HEK293T (cell line): ENCODE measurements around the gene KCNQ1OT1.

Source experiments
- CTCF ChIA-PET: fragments of 350-600 bp; formaldehyde crosslinking; extraction: SDS; loops from one replicate; lab custom pipeline; 2021; ENCODE audit warnings: antibody characterized with exemption, inconsistent platforms; lab: Yijun Ruan, JAX
- POLR2A ChIA-PET: fragments of 350-600 bp; formaldehyde crosslinking; extraction: SDS; loops from one replicate; lab custom pipeline; 2020; ENCODE audit warnings: antibody characterized with exemption, inconsistent platforms; lab: Yijun Ruan, JAX
- DNase-seq: peaks from one replicate; pipeline ENCODE4 v3.0.0; 2012; ENCODE audit warnings: mixed read lengths; ENCODE audit errors: extremely low spot score
- ARNT ChIP-seq: fragments of 450-650 bp; IDR thresholded peaks from 2 replicates; pipeline ENCODE4 v1.6.1; 2017; ENCODE audit warnings: mild to moderate bottlenecking
- BHLHE40 ChIP-seq: fragments of 450-650 bp; IDR thresholded peaks from 2 replicates; pipeline ENCODE4 v1.6.1; 2016; ENCODE audit warnings: mild to moderate bottlenecking, moderate library complexity, borderline replicate concordance
- CTBP1 ChIP-seq: fragments of 450-650 bp; IDR thresholded peaks from 2 replicates; pipeline ENCODE4 v1.6.1; 2016; ENCODE audit warnings: borderline replicate concordance
- ELF4 ChIP-seq: fragments of 450-650 bp; IDR thresholded peaks from 2 replicates; pipeline ENCODE4 v1.6.1; 2017; ENCODE audit warnings: antibody characterized with exemption
- FOXA1 ChIP-seq: fragments of 450-650 bp; IDR thresholded peaks from 2 replicates; pipeline ENCODE4 v1.6.1; 2016; ENCODE audit warnings: mild to moderate bottlenecking
- FOXK2 ChIP-seq: fragments of 450-650 bp; IDR thresholded peaks from 2 replicates; pipeline ENCODE4 v1.6.1; 2016; ENCODE audit warnings: mild to moderate bottlenecking
- FOXM1 ChIP-seq: fragments of 450-650 bp; IDR thresholded peaks from 2 replicates; pipeline ENCODE4 v1.6.1; 2017; ENCODE audit warnings: mild to moderate bottlenecking, borderline replicate concordance
- HDGF ChIP-seq: fragments of 450-650 bp; IDR thresholded peaks from 2 replicates; pipeline ENCODE4 v1.6.1; 2017; ENCODE audit warnings: antibody characterized with exemption, borderline replicate concordance
- L3MBTL2 ChIP-seq: fragments of 450-650 bp; conservative IDR thresholded peaks from 2 replicates; pipeline ENCODE4 v1.6.1; 2016; ENCODE audit warnings: mild to moderate bottlenecking
- LEF1 ChIP-seq: fragments of 450-650 bp; IDR thresholded peaks from 2 replicates; pipeline ENCODE4 v1.6.1; 2017; ENCODE audit warnings: mild to moderate bottlenecking, borderline replicate concordance
- NFRKB ChIP-seq: fragments of 450-650 bp; IDR thresholded peaks from 2 replicates; pipeline ENCODE4 v1.6.1; 2016; ENCODE audit warnings: mild to moderate bottlenecking, moderate library complexity
- SP1 ChIP-seq: fragments of 450-650 bp; IDR thresholded peaks from 2 replicates; pipeline ENCODE4 v1.6.1; 2017
- SUZ12 ChIP-seq: fragments of 450-650 bp; IDR thresholded peaks from 2 replicates; pipeline ENCODE4 v1.6.1; 2016; ENCODE audit warnings: mild to moderate bottlenecking
- TARDBP ChIP-seq: fragments of 450-650 bp; IDR thresholded peaks from 2 replicates; pipeline ENCODE4 v1.6.1; 2016
- ZNF384 ChIP-seq: fragments of 450-650 bp; IDR thresholded peaks from 2 replicates; pipeline ENCODE4 v1.6.1; 2016
- TF ChIP-seq, protein P1 (sequence below): fragments of 450-650 bp; IDR thresholded peaks from 2 replicates; pipeline ENCODE4 v1.6.1; 2016

The KCNQ1OT1 gene

DNA sequence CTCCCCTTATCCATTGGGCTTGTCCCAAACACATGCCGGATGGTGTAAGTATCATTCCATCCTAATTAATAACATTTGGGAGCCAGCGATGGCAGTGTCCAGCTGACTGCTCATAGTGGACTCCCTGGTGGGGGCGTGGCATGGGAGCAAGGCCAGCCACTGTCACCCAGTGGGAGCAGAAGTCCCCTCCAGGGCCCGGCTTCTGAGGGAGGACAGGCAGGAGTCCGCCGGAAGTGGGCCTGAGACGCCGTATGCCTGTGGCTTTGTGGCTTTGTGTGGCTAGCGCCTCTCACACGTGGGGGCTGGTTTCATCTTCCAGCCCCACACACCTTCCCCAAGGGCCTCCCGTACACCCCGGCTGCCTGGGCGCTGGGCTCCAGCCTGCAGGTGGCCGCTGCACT, 130.5 kb downstream of the KCNQ1OT1 start:
- DNase-seq, result no peak
- CTCF ChIA-PET, result no interaction called here
- POLR2A ChIA-PET, result no interaction called here

DNA sequence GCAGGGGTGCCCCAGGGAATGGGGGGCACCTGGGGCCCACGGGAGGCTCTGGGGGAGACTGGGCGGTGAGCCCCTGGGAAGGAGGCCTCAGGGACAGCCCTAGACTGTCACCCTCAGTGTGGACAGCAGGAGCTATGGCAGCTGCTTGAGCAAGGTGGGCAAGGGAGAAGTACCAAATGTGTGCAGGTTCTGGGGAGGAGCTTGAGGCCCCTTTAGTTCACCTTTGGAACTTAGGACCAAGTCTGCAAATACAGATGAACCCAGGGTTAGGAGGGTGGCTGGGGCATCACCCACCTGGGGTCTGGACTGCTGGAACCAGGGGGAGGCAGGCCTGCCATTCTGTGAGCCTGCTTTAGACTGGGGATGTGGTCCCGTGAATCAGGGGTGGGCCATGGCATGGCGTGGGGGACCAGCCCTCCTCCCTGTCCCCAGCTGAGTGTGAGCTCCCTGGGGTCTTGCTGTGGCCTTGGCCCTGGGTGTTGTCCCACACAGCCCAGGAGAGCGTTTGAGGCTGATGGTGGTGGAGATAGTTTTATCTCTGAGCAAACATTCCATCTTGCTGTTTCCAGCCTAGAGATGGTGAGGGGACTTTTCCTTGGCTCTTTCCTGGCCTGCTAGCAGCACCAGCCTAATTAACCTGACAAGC, 132.6 kb downstream of the KCNQ1OT1 start:
- ChIA-PET POLR2A (no interaction called here), CTCF (no interaction called here)
- TF ChIP-seq FOXM1 (no peak), SUZ12 (no peak), L3MBTL2 (no peak), FOXA1 (no peak), NFRKB (no peak)
- TF ChIP-seq, protein P1, sequence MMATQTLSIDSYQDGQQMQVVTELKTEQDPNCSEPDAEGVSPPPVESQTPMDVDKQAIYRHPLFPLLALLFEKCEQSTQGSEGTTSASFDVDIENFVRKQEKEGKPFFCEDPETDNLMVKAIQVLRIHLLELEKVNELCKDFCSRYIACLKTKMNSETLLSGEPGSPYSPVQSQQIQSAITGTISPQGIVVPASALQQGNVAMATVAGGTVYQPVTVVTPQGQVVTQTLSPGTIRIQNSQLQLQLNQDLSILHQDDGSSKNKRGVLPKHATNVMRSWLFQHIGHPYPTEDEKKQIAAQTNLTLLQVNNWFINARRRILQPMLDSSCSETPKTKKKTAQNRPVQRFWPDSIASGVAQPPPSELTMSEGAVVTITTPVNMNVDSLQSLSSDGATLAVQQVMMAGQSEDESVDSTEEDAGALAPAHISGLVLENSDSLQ, result no peak
- no peak for DNase-seq

More for the DNA sequence above, 130.5 kb downstream of the KCNQ1OT1 start:
- TF ChIP-seq, protein P1, result no peak
- TF ChIP-seq SUZ12, result no peak
- TF ChIP-seq FOXA1, result no peak
- TF ChIP-seq NFRKB, result no peak
- no peak for TF ChIP-seq HDGF
- no peak for TF ChIP-seq CTBP1
- no peak for TF ChIP-seq L3MBTL2
- TF ChIP-seq SP1, result no peak
- no peak for TF ChIP-seq ELF4

DNA sequence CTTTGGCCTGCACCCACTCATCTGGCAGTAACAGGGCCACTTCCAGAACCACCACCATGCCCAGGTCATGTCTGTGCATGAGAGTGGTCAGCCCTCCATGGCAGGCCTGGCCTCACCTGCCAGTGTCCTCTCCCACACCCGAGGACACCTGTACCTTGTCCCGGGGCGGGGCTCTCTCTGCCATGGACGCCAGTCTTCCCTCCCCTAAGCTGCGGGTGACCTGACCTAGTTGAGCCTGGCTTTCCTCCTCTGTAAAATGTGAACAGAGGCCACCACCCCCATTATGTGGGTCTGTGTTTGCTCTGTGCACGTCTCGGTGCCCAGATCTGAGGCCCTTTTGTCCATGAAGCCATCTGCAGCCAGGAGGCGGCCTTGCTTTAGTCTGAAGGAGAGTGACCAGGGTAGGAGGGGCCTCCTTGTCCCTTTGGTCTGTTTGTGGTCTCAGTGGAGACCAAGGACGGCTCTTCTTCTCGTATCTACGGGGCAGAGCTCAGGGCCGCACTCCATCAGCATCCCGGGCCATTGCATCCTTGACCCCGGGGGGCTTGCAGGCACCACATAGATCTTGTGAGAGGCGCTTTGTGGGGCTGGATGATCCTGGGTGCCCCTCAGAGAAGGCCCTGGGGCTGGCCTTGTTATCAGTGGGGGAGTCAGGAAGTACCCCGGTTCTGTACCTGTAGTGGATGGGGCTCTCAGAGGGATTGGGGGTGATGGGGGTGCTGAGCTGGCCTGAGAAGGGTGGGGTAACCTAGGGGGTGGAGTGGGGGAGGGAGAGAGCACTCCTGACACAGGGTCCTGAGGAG, 133.4 kb downstream of the KCNQ1OT1 start:
- no peak for TF ChIP-seq SUZ12
- no peak for TF ChIP-seq CTBP1
- TF ChIP-seq FOXA1, result no peak
- no peak for TF ChIP-seq ELF4
- TF ChIP-seq HDGF, result no peak
- TF ChIP-seq BHLHE40, result no peak
- TF ChIP-seq FOXM1, result no peak
- no peak for TF ChIP-seq L3MBTL2
- TF ChIP-seq TARDBP, result no peak
- TF ChIP-seq NFRKB, result no peak
- TF ChIP-seq, protein P1, result no peak
- TF ChIP-seq FOXK2, result no peak
- no peak for TF ChIP-seq ARNT
- no peak for TF ChIP-seq ZNF384
- TF ChIP-seq LEF1, result no peak
- ChIA-PET CTCF (no interaction called here), POLR2A (no interaction called here)
- no peak for DNase-seq

DNA sequence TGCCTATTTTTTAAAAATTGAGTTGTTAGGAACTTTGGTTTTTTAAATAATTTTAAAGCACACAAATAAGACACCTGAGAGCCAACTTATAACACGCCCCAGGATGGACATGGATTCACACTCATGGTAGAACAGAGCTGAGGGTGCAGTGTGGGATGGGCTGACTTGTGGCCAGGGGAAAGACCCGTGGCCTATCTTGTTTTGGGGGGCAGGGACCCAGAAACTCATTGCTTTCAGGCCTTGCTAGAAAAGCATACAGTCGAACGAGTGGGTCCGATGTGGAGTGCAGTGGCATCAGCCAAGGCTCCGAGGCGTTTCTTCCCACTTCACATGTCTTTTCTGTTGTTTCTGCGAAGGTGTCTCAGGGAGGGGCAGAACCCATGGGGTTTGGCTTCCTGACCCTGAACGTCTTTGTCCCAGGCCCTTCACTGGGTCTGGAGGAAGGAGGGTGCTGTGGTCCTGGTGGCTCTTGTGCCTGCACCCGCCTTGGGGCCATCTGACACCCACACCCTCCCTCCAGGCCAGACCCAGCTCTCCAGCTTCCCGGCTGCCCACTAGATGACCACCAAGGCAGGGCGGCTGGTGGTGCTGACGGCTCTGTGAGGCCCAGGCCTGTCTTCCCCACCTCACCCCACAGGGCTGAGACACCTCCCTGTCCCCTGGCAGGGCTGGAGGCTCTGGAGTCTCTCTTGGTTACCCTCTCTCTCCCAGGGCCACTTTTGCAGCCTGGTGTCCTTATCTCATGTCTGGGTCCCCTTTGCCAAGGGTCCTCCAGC, 134.2 kb downstream of the KCNQ1OT1 start:
- POLR2A ChIA-PET, result no interaction called here
- CTCF ChIA-PET, result no interaction called here
- TF ChIP-seq FOXM1, result no peak
- TF ChIP-seq HDGF, result no peak
- TF ChIP-seq L3MBTL2, result no peak
- no peak for TF ChIP-seq TARDBP
- no peak for TF ChIP-seq SUZ12
- no peak for TF ChIP-seq ELF4
- TF ChIP-seq ZNF384, result no peak
- no peak for TF ChIP-seq CTBP1
- no peak for TF ChIP-seq FOXA1
- no peak for TF ChIP-seq SP1
- TF ChIP-seq ARNT, result no peak
- no peak for TF ChIP-seq LEF1
- no peak for TF ChIP-seq BHLHE40
- no peak for TF ChIP-seq FOXK2
- DNase-seq, result no peak

DNA sequence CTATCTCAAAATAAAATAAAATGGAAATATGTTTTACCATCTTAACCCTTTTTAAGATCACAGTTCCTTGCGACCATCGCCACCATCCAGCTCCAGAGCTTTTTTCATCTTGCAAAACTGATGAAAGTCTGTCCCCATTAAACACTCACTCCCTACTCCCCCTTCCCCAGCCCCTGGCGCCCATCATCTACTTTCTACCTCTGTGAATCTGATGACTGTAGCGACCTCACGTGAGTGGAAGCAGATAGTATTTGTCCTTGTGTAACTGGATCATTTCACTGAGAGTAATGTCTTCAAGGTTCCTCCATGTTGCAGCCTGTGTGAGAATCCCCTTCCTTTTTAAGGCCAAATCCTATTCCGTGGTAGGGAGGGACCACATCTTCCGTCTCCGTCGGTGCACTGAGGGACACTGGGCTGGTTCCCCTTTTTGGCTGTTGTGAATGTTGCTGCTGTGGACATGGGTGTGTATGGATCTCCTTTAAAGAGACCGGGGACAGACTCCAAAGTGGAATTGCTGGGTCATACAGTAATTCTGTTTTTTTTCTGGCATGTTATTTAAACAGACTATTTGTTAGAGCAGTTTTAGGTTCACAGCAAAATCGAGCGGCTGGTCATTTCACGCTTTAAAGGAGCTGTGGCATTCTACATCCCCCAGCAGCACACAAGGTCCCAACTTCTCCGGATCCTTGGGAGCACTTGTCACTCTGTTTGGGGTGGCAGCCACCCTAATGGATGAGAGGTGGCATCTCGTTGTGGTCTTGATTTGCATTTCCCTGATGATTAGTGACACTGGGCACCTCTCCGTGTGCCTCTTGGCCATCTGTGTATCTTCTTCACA, 135.0 kb downstream of the KCNQ1OT1 start:
- TF ChIP-seq FOXK2, result no peak
- no peak for TF ChIP-seq TARDBP
- no peak for TF ChIP-seq FOXA1
- TF ChIP-seq BHLHE40, result no peak
- no peak for TF ChIP-seq ARNT
- no peak for TF ChIP-seq LEF1
- no peak for TF ChIP-seq SP1
- no peak for TF ChIP-seq ELF4
- no peak for TF ChIP-seq HDGF
- POLR2A ChIA-PET, result no interaction called here

More for the DNA sequence above, 135.0 kb downstream of the KCNQ1OT1 start:
- CTCF ChIA-PET, result no interaction called here
- no peak for DNase-seq
